GM18511 (cell line): Measurements from ENCODE around the gene RPS6KA2.

ENCODE experiments used
- ATAC-seq: cut with Tn5 transposase; IDR thresholded peaks from one replicate; pipeline ENCODE4 v1.9.1; 2021; ENCODE audit warnings: mild to moderate bottlenecking, moderate library complexity; ENCODE audit not compliant: unreplicated experiment

RPS6KA2 gene

DNA sequence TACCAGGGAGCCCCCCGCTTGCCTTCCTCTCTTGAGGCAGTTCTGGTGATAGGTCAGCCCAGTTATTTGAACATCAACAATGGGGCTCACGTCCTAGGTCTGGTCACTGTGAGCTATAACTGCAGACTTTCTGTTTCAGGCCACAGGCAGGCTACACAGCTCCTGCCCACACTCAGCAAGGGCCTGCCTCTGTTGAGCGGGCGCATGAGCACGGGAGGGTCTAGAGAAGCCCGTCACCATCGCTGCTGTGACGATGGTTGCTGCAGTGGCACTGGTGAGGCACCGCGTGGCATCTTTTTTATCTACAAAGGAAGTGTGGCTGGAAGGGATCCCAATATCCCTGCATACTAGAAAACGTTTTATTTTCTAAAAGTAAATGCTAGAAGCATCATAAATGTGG lies 118.3 kb downstream of the RPS6KA2 start:
- no peak for ATAC-seq

DNA sequence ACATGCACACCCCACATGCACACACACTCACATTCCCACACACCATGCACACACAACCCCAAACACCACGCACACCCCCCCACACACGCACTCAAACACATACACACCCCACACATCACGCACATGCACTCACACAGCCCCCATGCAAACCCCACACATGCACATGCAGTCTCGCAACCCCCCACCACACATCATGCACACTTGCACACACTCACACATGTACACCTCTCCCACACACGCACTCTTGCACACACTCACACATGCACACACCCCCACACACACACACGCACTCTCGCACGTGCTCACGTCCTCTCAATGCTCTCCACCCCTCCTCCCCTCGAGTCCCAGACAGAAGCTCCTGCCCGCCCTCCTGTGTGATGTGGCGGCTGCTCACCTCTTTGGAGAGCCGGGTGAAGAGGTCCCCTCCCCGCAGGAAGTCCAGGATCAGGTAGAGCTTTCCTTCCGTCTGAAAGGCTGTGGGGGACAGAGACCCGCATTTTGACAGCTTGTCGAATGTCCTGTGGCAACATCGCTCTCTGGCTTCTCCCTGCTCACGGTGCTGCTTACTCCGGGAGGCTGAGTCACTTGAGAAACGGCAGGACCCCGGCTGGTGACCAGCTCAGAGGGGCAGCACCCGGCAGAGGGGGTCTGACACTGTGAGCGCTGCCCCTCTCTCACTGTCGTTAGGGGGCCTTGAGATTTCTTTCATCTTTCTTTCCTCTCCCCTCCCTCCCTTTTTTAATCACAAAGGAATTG lies 119.1 kb downstream of the RPS6KA2 start:
- no peak for ATAC-seq

DNA sequence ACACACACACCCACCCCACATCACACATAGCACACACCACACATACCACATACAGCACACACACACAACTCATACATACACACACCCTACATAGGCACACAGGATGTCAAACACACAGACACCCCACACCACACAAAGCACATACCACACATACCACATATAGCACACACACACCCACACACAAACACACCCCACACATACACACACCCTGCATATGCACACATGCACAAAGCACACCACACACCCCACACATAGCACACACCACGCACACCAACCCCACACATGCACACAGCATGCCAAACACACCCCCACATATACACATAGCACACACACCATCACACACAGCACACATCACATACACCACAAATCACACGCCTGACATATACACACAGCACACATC lies 119.7 kb downstream of the RPS6KA2 start:
- no peak for ATAC-seq

DNA sequence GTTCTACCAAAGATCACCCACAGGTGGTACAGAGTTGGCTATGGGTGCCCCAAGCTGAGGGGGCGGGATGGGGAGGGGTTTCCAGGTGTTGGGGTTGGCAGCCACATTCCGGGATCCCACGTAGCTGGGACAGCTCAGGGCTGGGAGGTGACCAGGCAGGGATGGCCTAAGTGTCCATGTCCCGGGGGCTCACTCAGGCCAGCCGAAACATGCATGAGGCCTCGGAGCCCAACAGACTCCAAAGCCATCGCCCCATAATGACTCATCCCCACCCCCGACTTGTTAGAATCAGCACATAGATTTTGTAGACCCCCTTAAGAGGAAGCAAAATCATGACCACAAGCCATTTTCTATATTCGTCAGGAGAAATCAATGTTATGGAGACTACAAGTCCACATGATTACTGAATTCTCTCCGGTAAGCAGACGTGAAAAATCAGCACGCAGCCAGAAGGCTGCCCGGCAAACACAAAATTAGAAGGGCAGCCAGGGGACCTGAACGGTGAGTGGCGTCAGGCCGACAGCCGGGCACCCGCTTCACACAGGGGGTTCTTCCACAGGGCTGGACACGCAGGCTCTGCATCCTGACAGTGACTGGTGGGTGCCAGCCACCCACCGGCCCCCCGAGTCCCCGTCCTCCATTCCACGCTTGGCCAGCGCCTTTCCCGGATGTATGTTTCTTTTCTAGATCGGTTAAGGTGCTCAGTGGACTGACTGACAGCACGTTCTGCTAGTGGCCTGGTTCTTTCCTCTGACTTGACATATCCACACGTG lies 121.7 kb downstream of the RPS6KA2 start:
- no peak for ATAC-seq

GRCh38 chr6:166504100-166504499 lies 123.0 kb downstream of the RPS6KA2 start:
- no peak for ATAC-seq

DNA sequence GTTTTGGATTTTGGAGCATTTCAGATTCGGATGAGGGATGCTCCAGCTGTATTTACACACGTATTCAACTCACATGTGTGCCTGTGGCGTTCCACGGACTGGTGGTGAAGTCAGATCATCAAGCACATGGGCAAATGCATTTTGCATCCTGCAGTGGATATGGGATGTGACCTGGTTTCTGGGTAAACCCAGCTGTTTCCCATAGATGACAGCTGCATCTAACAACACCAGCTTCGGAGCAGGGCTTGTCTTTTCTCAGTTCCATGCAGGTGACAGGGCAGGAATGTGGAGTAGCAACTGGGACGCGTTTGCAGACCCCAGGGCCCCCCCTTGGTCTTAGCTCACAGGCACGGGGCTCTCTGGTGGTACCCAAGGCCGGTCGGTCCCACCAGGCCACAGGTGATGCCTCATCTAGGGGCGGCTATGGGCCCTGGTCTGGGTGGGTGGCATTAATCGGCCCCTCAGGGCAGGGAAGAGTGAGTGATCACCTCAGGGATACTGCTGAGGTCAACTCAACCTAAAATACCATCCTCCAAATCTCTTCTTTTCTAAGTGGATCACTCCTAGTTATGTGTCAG lies 123.8 kb downstream of the RPS6KA2 start:
- no peak for ATAC-seq

- ATAC-seq: no peak
Observed at GRCh38 chr6:166502453-166502852, 124.6 kb downstream of the RPS6KA2 start.

- no peak for ATAC-seq
Observed at GRCh38 chr6:166501246-166501645, 125.8 kb downstream of the RPS6KA2 start.

GRCh38 chr6:166500246-166500645 lies 126.8 kb downstream of the RPS6KA2 start:
- no peak for ATAC-seq

DNA sequence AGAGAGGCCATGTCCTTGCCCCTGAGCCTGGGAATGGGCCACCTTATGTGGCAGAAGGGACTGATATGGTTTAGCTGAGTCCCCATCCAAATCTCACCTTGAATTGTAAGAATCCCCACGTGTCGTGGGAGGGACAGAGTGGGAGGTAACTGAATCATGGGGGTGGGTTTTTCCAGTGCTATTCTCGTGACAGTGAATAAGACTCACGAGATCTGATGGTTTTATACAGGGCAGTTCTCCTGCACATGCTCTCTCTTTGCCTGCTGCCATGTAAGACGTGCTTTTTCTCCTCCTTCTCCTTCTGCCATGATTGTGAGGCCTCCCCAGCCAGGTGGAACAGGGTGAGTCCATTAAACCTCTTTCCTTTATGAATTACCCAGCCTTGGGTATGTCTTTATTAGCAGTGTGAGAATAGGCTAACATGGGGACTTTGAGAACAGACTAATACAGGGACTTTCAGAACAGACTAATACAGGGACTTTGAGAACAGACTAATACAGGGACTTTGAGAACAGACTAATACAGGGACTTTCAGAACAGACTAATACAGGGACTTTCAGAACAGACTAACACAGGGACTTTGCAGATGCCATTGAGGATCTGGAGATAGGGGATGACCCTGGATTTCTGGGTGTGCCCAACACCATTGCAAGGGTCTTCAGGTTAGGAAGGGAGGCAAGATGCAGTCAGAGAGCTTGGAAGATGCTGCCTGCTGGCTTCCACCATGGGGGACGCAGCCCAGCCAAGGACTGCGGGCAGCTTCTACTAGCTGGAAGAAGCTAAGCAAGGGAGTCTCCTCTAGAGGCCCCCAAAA lies 127.5 kb downstream of the RPS6KA2 start:
- peak; percentile 86 for ATAC-seq

DNA sequence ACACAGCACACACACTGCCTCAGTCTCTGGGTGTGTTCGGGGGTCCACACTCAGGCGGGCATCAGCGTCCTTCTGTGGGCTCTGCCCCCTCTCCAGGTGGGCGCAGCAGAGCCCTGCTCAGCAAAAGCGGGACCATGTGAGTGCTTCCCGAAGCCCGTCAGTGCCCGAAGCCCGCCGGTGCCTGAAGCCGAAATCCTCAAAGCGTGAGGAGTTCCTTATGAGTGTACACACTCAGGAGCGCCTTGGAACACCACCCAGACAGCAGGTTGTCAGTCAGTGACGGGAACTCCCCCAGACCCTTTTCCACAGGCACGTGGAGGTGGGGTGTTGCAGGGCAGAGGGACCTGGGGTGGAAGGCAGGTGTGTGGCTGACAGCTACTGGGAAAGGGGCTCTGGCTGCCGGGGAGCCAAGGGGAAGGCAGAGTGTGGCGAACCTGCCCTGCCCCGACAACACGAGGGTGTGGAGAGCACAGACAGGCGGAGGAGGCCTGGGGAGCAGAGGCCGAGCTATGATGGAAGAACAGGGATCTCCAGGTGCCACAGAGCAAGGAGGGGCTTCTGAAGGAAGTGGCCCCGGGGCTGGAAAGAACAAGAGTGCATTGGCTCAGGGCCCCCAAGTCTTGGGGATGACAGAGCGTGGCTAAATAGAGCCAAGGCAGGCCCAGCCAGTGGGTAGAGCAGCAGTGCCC lies 128.2 kb downstream of the RPS6KA2 start:
- no peak for ATAC-seq

GRCh38 chr6:166498228-166498627 lies 128.8 kb downstream of the RPS6KA2 start:
- no peak for ATAC-seq

- ATAC-seq: no peak
Observed at GRCh38 chr6:166497087-166497899, 129.8 kb downstream of the RPS6KA2 start.

DNA sequence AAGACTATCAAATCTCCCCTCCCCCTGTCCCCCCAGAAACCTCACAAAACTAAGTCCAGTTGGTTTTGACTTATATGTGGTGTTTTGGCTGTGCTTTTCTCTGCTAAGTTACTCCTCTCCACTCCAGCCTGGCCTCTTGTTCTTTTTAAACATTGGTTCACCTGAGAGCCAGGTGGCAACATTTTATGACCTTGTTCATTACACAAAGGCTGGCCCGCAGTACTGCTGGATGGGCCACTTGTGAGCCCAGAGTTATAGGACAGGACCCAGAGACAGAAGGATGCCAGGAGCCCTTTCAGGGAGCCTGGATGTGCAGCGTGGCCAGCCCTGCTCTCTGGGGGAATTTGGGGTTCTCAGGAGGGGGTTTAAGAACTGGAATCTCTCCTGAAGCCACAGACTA lies 130.6 kb downstream of the RPS6KA2 start:
- no peak for ATAC-seq

DNA sequence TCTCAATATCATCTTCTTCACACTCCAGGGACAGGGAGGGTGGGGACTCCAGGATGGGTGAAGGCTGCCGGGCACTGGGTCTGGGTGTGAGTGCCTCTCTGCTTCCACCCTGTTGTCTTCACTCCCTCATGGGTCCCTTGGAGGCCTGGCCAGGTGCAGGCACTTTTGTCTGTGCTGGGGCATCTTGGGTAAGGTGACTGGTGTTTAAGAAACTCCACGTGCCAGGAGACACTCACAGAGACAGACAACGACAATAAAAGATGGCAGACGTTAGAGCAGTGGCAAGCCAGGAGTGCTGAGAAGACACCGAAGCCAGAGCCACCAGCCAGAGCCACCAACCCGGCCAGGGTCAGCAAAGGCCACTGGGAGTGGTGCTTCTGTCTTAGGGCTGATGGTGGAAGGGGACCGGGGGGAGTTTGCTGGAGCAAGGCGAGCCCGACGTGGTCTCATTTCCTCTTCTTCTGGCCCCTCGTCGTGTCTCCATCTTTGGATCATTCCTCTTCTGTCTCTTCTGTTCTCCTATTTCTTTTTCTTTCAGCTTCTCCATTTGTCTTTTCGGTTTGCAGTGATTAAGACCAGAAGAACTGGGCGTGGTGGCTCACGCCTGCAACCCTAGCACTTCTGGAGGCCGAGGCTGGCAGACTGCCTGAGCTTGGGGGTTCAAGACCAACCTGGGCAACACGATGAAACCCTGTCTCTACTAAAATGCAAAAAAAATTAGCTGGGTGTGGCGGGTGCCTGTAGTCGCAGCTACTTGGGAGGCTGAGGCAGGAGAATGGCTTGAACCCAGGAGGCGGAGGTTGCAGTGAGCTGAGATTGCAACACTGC lies 131.3 kb downstream of the RPS6KA2 start:
- no peak for ATAC-seq

DNA sequence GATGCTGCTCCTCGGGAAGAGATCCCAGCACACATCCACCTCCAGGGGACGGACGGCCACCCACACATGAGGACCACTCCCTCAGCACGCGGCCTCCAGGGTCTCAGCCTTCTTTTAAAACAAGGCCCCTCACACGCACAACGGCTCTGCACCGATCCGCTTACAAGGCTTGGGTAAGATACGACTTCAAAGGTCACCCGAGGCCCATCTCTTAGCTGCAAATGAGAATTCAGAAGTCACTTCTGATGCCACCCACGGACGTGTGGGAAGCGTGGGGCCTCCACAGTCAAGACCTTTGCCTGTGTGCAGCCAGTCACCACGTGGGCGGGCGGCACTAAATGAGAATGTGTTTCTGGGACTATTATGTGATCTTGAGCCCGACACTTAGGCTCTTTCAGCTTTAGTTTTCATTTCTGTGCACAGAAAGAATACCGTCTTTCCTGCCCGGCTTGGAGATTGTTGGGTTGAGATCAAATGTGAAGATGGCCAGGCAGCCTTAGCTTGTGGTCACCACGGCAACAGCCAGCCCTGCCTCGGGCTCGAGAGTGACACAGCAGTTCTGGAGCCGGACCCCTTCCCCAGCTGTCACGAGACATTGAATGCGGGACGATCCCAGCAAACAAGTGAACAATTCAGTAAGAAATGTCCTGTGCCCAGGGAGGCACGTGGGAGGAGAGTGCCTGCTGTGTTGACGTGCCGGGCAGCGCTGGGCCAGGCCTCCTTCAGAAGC lies 132.1 kb downstream of the RPS6KA2 start:
- ATAC-seq: no peak

- no peak for ATAC-seq
Observed at GRCh38 chr6:166494101-166494441, 133.0 kb downstream of the RPS6KA2 start.

GRCh38 chr6:166493427-166494100 lies 133.5 kb downstream of the RPS6KA2 start:
- ATAC-seq: no peak
